Right lobe of liver (tissue), 6 donors: ENCODE results near the gene TNNC2. TPM values are rescaled to one million over a fixed set of nuclear protein-coding genes. Genes with fewer than 3 reads are reported as not detected.
"Not testable (repeated sequence)": the region's sequence is repeated elsewhere in the genome, so short reads cannot be mapped to it uniquely, and the experiment has no call there.

Experiments
- ATAC-seq, 4 donors: fragments of 200-7000 bp; cut with Tn5 transposase; one replicate each; pipeline ENCODE4 v1.9.1; 2020; ENCODE audit warnings: mild to moderate bottlenecking in 4 of 4, moderate library complexity in 4 of 4
- DNase-seq, 3 donors: peaks; one replicate each; pipeline ENCODE4 v3.0.0-alpha.2; 2020
- H3K27ac ChIP-seq, 3 donors: fragments of 200-600 bp; one replicate each; pipeline ENCODE4 v1.8.0; 2022
- H3K27me3 ChIP-seq, 2 donors: fragments of 200-600 bp; one replicate each; pipeline ENCODE4 v1.8.0; 2022
- H3K36me3 ChIP-seq, 4 donors: fragments of 200-600 bp; sonication (generic) in 1 of 4; one replicate each; pipeline versions ENCODE4 v1.5.1 to v1.8.0; 2017 to 2022; ENCODE audit warnings: control low read depth in 1 of 4
- H3K4me1 ChIP-seq, 4 donors: fragments of 200-600 bp; sonication (generic) in 1 of 4; one replicate each; pipeline versions ENCODE4 v1.5.1 to v1.8.0; 2017 to 2022; ENCODE audit warnings: control low read depth in 1 of 4
- H3K4me3 ChIP-seq, 3 donors: fragments of 200-600 bp; one replicate each; pipeline ENCODE4 v1.8.0; 2022
- H3K9me3 ChIP-seq, 4 donors: fragments of 200-600 bp; sonication (generic) in 1 of 4; one replicate each; pipeline versions ENCODE4 v1.5.1 to v1.8.0; 2017 to 2022; ENCODE audit warnings: control low read depth in 1 of 4
- CTCF ChIP-seq, 4 donors: fragments of 200-600 bp in 3 of 4; fragments of 450-650 bp in 1 of 4; IDR thresholded peaks; one replicate each; pipeline versions ENCODE4 v1.5.1 to v1.8.0; 2016 to 2022; ENCODE audit warnings: antibody characterized with exemption in 4 of 4, mild to moderate bottlenecking in 2 of 4
- POLR2A ChIP-seq: fragments of 450-650 bp; IDR thresholded peaks from one replicate; pipeline ENCODE4 v1.6.1; 2017; ENCODE audit warnings: antibody characterized with exemption, mild to moderate bottlenecking
- WGBS: methylation state at CpG from one replicate; pipeline ENCODE4 v1.1.6; 2018; ENCODE audit warnings: low coverage, low lambda C conversion rate; ENCODE audit not compliant: insufficient coverage; ENCODE audit errors: missing lambda C conversion rate; 5-methylcytosine and 5-hydroxymethylcytosine counted together
- intact Hi-C, 2 donors: fragments of 100-400 bp; cut with DNase I; formaldehyde crosslinking; loops; one replicate each; pipeline versions ENCODE4 v1.11.2 to v1.14.1; 2022
- total RNA-seq, 6 experiments: library from RNA; depleted of rRNA in 2 of 6; stranded (reverse); fragments of >200 nt in 2 of 6; fragmentation: NEBNext Ultra II Directional in 3 of 6; extraction: Animal tissue kit (Norgen Biotek cat#: 25700) in 3 of 6; gene quantifications; one replicate each; pipeline versions ENCODE4 v1.1.0 to v1.2.4, GENCODE V29; 2016 to 2023
- donor health status: DM: no; HTN: yes; CAD: no.
- donor health status: DM: no; HTN: no; CAD: no.
- donor health status: DM: no; HTN: no; CAD: no.
- donor health status: DM: no; HTN: yes; CAD: no.
- donor health status: DM: no; HTN: yes; CAD: no.

TNNC2 gene
- total RNA-seq, 6 experiments from 2014 or later: 0.37 to 3.5 (median 0.86) TPM; not detected in 3

GRCh38 chr20:45801851-45802250 lies 25.3 kb downstream of the TNNC2 start:
- 87% methylated on average over 6 of the region's 7 CpGs for WGBS
- Histone ChIP-seq H3K36me3 (peaks cover 0 to 62% (median 26%) of the 10 kb centered on the region in 4 donors), H3K27ac (no peak overlapping the region), H3K4me3 (no peak overlapping the region), H3K4me1 (no peaks in the 10 kb centered on the region), H3K9me3 (no peaks in the 10 kb centered on the region), H3K27me3 (no peaks in the 10 kb centered on the region)
- ATAC-seq (no peak), DNase-seq (no peak)
- intact Hi-C loops: no loop called here
- no peak for TF ChIP-seq POLR2A
- TF ChIP-seq CTCF (IDR thresholded peaks at IDR 0.05): no peak

- H3K27ac ChIP-seq: no peak overlapping the region
- ATAC-seq (peak; percentile 87 to 91 (median 89)), DNase-seq (peak in 1 of 3 donors; percentile 55)
- intact Hi-C loops: loop anchor here in 1 of 2 donors (10.0 kb wide), 1 partner anchor 166 kb away; no protein-coding TSS in a partner anchor
- TF ChIP-seq CTCF (IDR thresholded peaks at IDR 0.05): peak; percentile 35 to 80 (median 73)
- no peak for TF ChIP-seq POLR2A
- no peaks in the 10 kb centered on the region for H3K9me3 ChIP-seq
- no peaks in the 10 kb centered on the region for H3K4me1 ChIP-seq
- H3K4me3 ChIP-seq: no peak overlapping the region
- 29% methylated on average over 4 of the region's 4 CpGs for WGBS
- H3K27me3 ChIP-seq: no peaks in the 10 kb centered on the region
- peaks cover 0 to 61% (median 24%) of the 10 kb centered on the region in 4 donors for H3K36me3 ChIP-seq
Observed at GRCh38 chr20:45798935-45799642, 28.0 kb downstream of the TNNC2 start.

- DNase-seq, H3K27ac ChIP-seq, ATAC-seq, H3K4me3 ChIP-seq, H3K9me3 ChIP-seq, H3K27me3 ChIP-seq, H3K4me1 ChIP-seq: not testable (repeated sequence)
- peaks cover 0 to 54% (median 15%) of the 10 kb centered on the region in 4 donors for H3K36me3 ChIP-seq
- WGBS: 90% methylated on average over 2 of the region's 3 CpGs
- intact Hi-C loops: loop anchor here in 1 of 2 donors (10.0 kb wide), 1 partner anchor 167 kb away; no protein-coding TSS in a partner anchor
Observed at GRCh38 chr20:45797955-45798354, 29.2 kb downstream of the TNNC2 start.

GRCh38 chr20:45797510-45797909 lies 29.6 kb downstream of the TNNC2 start:
- H3K36me3 ChIP-seq: peaks cover 0 to 50% (median 14%) of the 10 kb centered on the region in 4 donors
- not testable (repeated sequence) for DNase-seq, ATAC-seq, H3K4me1 ChIP-seq, H3K27ac ChIP-seq, H3K27me3 ChIP-seq, H3K4me3 ChIP-seq, H3K9me3 ChIP-seq
- intact Hi-C loops: loop anchor here in 1 of 2 donors (10.0 kb wide), 1 partner anchor 167 kb away; no protein-coding TSS in a partner anchor
- no CpG with 5 or more reads among the region's 1 CpG for WGBS

- no peak for DNase-seq
- Histone ChIP-seq H3K36me3 (peaks cover 0 to 39% (median 13%) of the 10 kb centered on the region in 4 donors), H3K4me3 (no peak overlapping the region), H3K4me1 (peaks cover 0 to 9% (median 3%) of the 10 kb centered on the region in 4 donors), H3K27ac (no peak overlapping the region), H3K27me3 (no peaks in the 10 kb centered on the region), H3K9me3 (no peaks in the 10 kb centered on the region)
- TF ChIP-seq POLR2A: no peak
- TF ChIP-seq CTCF (IDR thresholded peaks at IDR 0.05): no peak
- intact Hi-C loops: loop anchor here in 1 of 2 donors (10.0 kb wide), 1 partner anchor 168 kb away; no protein-coding TSS in a partner anchor
- ATAC-seq: no peak
- 94% methylated on average over 11 of the region's 11 CpGs for WGBS
Observed at GRCh38 chr20:45796337-45797065, 30.6 kb downstream of the TNNC2 start.
